Hematopoietic multipotent progenitor cell (in vitro differentiated cells): ENCODE results near the gene NCDN. TPM values are rescaled to one million over a fixed set of nuclear protein-coding genes. Genes with fewer than 3 reads are reported as not detected.

Source experiments
- DNase-seq, 3 donors: peaks; one replicate each; pipeline ENCODE4 v3.0.0-alpha.2; 2011 to 2015; ENCODE audit warnings: low read depth in 2 of 3, low spot score in 2 of 3
- total RNA-seq: library from RNA; depleted of rRNA; stranded (reverse); fragments of >200 nt; gene quantifications from one replicate; pipeline ENCODE4 v1.2.3, GENCODE V29; 2012

Gene NCDN
- total RNA-seq, 1 donor, result 18.6 TPM

DNA sequence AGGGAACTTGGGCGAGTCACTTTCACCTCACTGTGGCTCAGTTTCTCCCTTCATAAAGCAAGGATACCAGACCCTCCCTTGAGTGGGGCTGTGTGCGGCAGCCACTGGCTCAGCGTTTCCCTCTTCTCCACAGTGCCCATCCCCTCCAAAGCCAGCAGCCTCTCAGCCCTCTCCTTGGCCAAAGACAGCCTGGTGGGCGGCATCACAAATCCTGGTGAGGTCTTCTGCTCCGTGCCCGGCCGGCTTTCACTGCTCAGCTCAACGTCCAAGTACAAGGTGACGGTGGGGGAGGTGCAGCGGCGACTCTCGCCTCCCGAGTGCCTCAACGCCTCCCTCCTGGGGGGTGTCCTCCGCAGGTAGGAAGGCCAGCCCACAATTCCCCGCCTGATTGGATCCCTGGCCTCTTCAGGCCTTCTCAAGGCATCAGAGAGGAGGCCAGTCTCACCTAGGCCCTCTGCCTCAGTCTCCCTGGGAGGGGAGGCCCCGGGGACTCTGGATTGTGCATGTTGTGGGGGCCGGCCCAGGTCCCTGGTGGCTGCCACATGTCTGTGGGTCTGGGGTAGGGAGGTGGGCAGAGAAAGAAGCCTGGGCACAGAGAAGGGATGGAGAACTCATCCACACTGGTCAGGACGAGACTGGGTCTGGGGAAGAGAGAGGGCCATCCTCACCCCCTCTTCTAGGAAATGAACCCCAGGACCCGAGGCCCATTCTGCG, 30.8 kb downstream of the NCDN start:
- no peak for DNase-seq

DNA sequence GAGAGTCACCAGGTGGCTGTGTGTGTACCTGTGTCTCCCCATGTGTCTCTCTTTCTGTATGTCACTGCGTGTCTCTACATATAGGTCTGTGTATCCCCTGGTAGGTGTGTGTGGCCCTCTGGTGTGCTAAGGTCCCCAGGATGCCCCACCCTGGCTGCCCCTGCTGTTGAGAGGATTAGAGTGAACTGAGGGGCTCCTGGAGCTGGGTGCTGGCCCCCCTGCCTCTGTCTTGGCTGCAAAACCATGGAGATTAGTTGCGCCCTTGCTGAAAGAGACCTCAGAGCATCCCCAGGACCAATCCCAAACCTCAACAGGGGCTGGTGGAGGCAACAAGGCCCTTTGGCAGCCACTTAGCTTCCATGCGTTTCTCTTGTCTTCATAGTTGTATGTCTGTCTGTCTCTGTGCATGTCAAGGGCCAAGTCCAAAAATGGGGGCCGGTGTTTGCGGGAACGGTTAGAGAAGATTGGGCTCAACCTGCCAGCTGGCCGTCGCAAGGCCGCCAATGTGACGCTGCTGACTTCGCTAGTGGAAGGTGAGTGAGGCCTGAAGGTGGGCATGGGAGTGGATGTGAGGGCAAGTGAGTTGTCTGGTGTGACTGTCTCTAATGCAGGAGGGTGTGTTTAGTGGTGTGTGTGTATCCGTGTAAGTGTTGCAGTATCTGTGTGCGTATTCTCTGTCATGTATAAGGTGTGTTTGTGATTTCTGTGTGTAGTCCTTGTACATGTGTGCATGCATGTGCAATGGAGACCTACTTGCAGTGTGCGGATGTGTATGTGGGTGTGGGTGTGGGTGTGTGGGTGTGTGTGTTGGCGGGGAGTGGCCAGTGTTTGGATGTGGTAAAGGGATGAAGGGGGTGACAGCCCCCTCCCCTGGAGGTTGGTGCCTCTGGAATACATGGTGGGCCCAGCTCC, 32.2 kb downstream of the NCDN start:
- no peak for DNase-seq

DNA sequence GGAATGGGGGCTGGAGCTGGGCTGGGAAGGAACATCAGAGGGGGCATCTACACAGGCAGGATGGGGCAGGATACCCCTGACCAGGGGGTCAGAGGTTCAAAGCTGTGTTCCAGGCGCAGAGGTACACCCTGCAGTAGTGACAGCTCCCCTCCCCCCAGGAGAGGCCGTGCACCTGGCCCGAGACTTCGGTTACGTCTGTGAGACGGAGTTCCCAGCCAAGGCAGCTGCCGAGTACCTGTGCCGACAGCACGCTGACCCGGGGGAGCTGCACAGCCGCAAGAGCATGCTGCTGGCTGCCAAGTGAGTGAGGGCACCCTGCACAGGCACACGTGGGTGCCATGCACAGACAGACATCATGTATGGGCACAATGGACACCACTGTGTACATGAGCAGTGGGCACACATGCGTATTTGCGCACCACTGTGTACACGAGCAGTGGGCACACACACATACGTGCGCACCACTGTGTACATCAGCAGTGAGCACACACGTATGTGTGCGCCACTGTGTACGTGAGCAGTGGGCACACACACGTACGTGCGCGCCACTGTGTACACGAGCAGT, 33.0 kb downstream of the NCDN start:
- no peak for DNase-seq

DNA sequence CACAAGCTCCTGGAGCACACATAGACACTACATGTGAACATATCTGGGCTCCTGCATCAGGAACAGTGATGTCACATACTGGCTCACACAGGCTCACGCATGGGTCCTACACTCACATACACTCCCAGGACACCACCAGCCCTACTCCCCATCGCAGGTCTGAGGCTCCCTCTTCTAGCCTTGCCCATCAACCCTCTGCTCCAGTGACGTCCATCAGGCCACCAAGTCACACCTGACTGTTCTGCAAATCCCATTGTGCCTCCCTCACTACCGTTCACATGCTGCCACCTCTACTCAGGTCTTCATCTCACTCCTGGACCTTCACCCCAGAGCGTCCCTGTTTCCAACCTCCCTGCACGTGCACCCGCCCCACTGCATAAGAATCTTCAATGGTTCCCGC, 33.6 kb downstream of the NCDN start:
- no peak for DNase-seq

DNA sequence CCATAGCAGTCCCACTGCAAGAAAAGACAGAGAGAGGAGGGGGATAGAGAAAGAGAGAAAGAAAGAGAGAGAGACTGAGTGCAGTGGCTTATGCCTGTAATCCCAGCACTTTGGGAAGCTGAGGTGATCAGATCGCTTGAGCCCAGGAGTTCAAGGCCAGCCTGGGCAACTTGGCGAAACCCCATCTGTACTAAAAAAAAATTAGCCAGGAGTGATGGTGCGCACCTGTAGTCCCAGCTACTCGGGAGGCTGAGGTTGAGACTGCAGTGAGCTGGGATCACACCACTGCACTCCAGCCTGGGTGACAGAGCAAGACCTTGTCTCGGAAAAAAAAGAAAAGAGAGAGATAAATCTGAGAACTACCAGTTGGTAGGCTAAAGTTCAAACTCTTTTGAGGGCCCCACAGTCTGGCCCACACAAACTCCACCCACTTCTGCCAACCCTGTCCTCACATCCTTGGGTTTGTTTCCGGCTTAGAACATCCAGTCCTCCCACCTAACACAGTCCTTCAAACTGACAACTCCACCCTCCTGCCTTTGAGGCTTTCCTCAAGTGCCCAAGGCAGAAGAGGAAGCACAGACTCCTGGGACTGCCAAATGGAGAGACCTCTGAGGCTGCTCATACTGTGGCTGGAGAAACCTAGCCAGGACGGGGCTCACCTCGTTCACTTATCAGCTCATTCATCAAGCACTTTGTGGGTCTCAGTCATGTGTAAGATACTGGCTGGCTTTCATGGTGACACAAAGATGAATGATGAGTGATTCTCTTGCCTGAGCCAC, 35.6 kb downstream of the NCDN start:
- DNase-seq, result peak in 1 of 3 donors; percentile 27

DNA sequence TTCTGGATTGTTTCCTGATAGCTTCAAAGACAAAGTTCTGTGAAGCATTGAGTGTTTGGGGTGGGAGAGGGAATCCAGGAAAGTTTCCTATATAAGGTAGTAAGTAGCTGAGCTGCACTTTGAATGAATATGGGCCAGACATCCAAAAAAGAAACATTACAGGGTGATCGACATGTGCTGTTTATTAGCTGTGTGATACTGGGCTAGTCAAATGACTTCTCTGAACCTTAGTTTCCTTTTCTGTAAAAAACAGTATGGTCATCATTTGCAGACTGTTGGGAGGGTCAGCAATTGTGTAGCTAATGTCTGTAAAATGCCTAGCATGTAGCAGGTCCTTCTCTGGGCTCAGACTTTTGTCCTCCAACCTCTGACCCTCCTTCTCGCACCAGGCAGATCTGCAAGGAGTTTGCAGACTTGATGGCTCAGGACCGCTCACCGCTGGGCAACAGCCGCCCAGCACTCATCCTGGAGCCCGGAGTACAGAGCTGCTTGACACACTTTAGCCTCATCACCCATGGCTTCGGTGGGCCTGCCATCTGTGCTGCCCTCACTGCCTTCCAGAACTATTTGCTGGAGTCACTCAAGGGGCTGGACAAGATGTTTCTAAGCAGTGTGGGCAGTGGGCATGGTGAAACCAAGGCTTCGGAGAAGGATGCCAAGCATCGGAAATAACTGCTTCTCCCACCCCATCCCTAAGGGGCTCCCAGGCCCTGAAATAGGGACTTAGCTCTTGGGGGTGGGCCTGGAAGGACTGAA, 36.6 kb downstream of the NCDN start:
- no peak for DNase-seq

DNA sequence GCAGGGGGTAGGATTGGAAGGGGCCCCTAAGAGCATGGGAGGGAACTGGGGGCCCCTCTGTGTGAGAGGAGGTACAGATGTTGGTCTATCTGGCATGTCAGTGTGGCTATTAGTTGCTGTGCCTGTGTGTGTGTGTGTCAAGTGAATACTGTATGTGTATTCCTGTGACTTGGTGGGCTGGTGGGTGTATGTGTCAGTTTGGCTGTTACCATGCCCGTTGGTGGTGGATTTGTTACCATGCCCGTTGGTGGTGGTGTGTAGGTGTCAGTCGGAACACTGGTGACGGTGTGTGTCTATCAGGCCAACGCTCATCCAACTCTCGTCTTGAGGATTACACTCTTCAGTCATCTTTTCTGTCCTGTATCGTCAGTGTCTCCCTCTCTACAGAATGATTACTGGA, 38.1 kb downstream of the NCDN start:
- DNase-seq, result no peak

DNA sequence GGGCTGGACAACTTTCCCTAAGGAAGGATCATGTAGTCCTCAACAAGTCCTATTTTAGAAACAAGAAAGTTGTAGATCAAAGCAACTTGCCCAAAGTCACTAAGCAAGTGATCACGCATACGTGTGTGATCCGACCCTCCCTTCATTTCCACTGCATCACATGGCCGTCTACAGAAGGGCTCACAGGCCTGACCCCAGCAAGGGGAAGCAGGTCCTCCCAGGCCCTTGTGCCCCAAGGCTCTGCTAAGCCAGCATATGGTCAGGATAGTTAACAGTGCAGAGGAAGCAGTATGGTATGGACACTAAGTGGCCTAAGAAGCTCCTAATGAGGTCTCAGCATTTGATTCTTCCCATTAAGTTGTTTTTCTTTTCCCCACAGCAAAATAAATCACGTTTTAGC, 40.3 kb downstream of the NCDN start:
- no peak for DNase-seq

DNA sequence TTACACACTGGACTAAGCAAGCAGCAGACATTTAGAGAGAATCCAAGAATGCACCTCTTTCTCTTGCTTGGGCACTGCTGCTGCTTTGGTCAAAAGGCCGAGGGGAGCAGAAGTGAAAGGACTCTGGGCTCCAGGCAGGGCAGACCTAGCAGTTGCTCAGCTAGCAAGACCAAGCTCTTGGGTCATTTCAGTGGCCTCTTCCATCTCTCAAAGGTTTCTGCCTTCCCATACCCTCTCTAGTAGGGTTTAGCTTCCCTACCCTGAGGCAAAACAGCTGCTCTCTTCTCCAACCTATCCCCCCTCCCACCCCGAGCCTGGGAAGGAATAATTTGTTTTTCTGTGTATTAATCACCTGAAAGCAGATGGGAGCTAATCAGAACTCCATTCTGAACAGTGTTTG, 41.3 kb downstream of the NCDN start:
- no peak for DNase-seq

DNA sequence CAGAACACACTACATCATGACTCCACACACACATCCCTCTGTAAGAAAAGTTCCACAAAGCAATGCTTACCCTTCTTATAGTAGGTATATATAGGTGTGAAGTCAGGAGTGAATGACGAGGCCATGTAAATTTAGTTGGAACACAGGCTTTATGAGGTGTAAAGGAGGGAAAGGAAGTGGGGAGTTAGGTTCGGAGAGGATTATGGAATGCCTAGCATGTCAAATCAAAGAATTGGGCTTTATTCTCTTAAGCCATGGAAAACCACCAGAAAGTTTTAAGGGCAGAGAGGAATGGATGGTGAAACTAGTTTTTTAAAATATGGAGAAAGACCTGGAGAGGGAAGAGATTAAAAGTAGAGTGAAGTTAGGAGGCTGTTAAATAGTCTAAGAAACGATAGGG, 41.8 kb downstream of the NCDN start:
- no peak for DNase-seq

DNA sequence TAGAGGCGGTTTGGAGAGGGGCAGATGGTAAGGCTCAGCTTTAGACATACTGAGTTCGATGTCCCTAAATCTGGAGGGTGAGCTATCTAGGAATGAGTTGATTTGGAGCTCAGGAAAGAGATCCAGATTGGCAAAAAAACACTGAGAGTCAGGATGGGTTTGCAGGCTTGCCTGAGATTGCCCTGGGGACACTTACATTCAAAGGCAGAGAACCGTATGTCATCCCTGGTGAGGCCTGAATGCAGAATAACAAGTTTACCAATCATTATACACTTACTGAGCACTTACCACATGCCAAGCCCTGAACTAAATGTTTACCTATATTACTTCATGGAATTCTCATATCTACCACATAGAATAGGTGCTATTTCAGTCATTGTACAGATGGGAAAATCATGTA, 43.0 kb downstream of the NCDN start:
- DNase-seq, result no peak

DNA sequence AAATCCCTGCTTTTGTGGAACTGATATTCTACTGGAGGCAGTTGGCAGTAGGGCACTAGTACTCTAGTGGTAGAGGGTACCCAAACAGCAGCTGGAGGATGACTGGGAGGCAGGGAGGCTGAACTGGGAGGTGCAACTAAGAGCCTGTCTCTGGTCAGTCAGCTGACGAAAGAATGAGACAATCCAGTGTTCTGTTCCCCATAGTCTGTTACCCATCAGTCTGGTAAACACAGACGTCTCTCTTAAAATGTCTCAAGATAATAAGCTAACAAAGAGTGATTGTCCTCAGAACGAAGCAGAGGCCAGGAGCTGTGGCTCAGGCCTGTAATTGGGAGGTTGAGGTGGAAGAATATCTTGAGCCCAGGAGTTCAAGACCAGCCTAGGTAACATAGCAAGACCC, 45.9 kb downstream of the NCDN start:
- no peak for DNase-seq

DNA sequence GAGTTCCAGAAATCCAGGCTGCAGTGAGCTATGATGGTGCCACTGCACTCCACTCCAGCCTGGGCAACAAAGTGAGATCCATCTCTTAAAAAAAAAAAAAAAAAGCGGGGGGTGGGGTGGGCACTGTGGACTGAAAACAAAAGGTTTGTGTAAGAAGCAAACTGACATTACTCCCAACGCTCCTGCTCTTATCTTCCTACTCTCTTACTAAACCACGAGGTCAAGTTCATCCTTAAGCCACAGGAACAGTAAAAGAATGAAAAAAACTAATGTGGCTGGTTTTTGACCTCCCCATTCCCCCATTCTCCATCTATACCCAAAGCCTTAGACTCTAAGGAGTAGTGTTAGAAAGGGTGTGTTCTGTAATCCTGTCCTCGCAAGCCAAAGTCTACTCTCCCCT, 46.3 kb downstream of the NCDN start:
- no peak for DNase-seq

DNA sequence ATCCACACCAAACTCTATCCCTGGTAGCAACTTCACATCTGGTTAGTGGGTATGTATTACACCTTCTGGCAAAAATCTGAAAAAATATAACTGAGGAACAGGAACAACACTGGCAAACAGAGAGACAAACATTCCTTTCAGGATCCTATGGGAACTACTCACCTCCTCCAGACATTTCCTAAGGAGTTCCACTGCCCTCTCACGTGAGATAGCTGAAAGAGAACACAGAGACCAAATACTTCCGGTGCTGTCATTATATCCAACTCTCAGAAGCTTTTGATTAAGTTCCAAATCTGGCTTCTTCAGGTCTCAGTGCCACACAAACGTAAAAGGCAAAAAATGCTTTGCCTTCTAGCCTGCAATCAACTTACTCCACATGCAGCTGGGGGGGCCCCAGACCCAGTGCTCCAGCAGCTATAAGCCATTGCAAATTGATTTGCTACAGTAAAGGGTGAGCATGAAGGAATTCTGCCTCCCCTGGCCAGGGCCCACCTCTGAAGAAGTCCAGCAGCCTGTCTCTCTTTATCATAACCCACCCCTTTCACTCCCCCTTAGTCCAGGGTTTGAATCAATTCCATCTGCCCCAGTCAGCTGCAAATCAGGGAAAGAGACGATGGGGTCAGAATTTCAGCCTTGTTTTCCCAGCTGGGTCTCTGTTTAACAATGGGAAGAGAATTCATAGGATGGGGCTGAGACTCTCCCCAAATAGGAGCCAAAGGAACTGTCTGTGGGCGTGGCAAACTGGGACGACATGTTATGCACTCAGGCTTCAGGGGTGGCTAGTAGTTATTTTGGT, 47.7 kb downstream of the NCDN start:
- no peak for DNase-seq

DNA sequence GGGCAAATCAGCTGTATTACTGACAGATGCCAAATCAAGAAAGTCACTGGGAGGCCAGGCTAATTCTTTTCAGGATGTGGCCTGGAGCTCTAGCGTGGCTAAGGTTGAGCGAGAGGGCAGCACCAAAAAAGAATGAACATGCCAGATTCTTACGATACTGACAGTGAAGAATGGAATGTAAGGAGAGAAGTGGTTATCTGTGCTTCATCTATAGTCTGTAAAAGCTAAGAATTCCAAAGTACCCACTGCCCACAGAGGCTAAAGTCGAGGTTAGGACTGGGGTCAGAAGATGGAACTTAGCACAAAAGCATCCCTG, 48.2 kb downstream of the NCDN start:
- DNase-seq, result no peak

DNA sequence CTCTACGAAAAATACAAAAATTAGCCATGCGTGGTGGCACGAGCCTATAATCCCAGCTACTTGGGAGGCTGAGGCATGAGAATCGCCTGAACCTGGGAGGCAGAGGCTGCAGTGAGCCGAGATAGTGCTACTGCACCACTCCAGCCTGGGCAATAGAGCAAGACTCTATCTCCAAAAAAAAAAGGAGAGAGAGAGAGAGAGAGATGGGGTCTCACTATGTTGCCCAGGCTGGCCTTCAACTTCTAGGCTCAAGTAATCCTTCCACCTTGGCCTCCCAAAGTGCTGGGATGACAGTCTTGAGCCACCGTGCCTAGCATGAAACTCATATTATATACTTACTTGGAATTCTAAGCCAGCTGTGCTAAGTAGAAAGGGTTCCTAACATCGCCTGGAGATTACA, 54.1 kb downstream of the NCDN start:
- DNase-seq, result no peak

DNA sequence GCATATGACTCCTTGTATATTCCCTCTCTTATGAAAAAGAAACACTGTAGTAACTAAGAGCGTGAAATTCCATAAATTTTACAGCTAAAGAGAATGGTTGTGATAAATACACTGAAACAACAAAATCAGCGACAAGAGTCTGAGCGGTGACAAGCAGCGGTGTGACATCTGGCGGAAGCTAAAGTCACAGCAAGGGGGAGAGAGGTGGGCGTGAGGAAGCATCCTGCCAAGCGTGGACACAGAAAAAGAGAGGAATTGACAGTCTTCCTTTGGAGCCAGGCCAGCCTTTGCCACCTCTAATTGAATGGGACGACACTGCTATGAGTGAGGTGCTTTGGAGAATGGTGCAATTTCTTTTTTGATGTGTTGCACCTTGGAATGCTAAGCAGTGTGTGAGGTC, 57.8 kb downstream of the NCDN start:
- DNase-seq, result no peak
